ENCODE measurements around the gene MMP15. TPM values are rescaled to one million over a fixed set of nuclear protein-coding genes. Genes with fewer than 3 reads are reported as not detected.
"Not testable (repeated sequence)": the region's sequence is repeated elsewhere in the genome, so short reads cannot be mapped to it uniquely, and the experiment has no call there.

The MMP15 gene
- total RNA-seq, 2 donors from 2014 or later = 0.40 to 1.5 TPM

DNA sequence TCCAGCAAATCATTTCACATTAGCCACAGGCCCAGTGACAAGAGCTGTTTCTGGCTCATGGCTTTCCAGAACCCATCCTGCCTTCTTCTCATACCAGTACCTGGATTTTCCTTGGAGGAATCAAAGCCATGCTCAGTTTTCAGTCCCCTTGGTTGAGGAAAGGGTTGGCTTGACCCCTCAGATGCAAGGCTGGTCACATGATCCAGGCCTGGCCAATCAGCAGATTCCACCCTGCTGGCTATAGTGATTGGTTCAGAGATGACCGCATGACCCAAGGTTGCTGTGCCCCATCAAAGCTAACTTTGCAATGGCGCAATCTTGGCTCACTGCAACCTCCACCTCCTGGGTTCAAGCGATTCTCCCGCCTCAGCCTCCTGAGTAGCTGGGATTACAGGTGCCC lies 45.0 kb downstream of the MMP15 start:
- Mint-ChIP-seq H3K4me3 (no peak overlapping the region), H3K27ac (no peak overlapping the region), H3K4me1 (no peaks in the 10 kb centered on the region), H3K36me3 (ENCODE audit: low read depth) (peaks cover 2% of the 10 kb centered on the region), H3K27me3 (no peaks in the 10 kb centered on the region)
- H3K9me3 ChIP-seq (ENCODE audit: control insufficient read depth, low read length, poor library complexity, severe bottlenecking) = no peaks in the 10 kb centered on the region
- no peak for ATAC-seq
- DNase-seq = no peak

DNA sequence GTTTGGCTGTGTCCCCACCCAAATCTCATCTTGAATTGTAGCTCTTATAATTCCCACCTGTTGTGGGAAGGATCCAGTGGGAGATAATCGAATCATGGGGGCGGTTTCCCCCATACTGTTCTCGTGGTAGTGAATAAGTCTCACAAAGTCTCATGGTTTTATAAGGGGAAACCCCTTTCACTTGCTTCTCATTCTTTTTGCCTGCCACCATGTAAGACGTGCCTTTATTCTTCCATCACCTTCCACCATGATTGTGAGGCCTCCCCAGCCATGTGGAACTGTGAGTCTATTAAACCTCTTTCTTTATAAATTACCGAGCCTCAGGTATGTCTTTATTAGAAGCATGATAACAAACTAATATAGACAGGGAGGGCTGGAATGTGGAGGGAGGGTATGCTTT lies 46.6 kb downstream of the MMP15 start:
- not testable (repeated sequence) for DNase-seq; ATAC-seq; H3K36me3 Mint-ChIP-seq (ENCODE audit: low read depth); H3K9me3 ChIP-seq (ENCODE audit: control insufficient read depth, low read length, poor library complexity, severe bottlenecking); H3K27ac Mint-ChIP-seq; H3K27me3 Mint-ChIP-seq; H3K4me1 Mint-ChIP-seq; H3K4me3 Mint-ChIP-seq

- not testable (repeated sequence) for H3K4me3 Mint-ChIP-seq; H3K36me3 Mint-ChIP-seq (ENCODE audit: low read depth); H3K9me3 ChIP-seq (ENCODE audit: control insufficient read depth, low read length, poor library complexity, severe bottlenecking); H3K4me1 Mint-ChIP-seq; H3K27me3 Mint-ChIP-seq; H3K27ac Mint-ChIP-seq; ATAC-seq; DNase-seq
Observed at GRCh38 chr16:58073086-58073485, 47.5 kb downstream of the MMP15 start.

GRCh38 chr16:58074657-58075056 lies 49.1 kb downstream of the MMP15 start:
- peaks cover 2% of the 10 kb centered on the region for H3K4me1 Mint-ChIP-seq
- H3K27me3 Mint-ChIP-seq = peaks cover 7% of the 10 kb centered on the region
- no peak overlapping the region for H3K27ac Mint-ChIP-seq
- H3K9me3 ChIP-seq (ENCODE audit: control insufficient read depth, low read length, poor library complexity, severe bottlenecking) = no peaks in the 10 kb centered on the region
- ATAC-seq = no peak
- no peak for DNase-seq
- no peak overlapping the region for H3K4me3 Mint-ChIP-seq
- peaks cover 2% of the 10 kb centered on the region for H3K36me3 Mint-ChIP-seq (ENCODE audit: low read depth)

DNA sequence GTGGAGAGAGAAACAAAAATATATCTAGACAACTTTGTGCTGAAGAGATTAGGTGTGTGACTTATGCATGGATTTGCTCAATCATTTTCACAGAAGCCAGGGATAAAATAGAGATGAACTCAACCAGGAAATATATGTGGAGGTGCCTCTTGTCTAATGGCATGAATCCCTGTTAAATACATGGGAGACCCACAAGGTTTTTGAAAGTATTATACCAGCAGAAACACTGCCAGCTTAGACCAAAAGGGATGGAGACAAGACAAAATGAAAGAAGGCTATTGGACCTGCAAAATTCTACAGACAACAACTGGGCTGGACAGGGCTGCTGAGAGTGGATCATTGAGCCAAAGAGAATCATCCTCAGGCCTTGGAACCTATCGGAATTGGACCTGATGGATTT lies 51.0 kb downstream of the MMP15 start:
- ATAC-seq (no peak), DNase-seq (no peak)
- H3K27me3 Mint-ChIP-seq = peaks cover 7% of the 10 kb centered on the region
- H3K4me1 Mint-ChIP-seq = peaks cover 2% of the 10 kb centered on the region
- no peak overlapping the region for H3K4me3 Mint-ChIP-seq
- no peaks in the 10 kb centered on the region for H3K9me3 ChIP-seq (ENCODE audit: control insufficient read depth, low read length, poor library complexity, severe bottlenecking)
- no peak overlapping the region for H3K27ac Mint-ChIP-seq
- H3K36me3 Mint-ChIP-seq (ENCODE audit: low read depth) = peaks cover 2% of the 10 kb centered on the region

DNA sequence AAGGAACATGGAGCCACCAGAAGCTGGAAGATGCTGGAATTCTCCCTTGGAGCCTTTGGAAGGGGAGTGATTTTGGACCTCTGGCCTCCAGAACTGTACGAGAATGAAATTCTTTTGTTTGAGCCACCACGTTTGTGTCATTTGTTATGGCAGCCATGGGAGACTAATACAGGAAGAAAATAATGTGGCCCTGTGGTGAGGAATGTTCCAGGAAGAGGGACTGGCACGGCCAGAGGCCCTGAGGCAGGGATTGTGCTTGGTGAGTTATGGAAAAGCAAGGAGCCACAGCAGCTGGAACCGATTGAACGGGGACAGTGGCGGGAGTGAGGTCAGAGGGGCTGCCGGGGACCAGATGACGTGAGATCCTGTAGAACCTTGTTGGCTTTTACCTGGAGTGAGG lies 52.2 kb downstream of the MMP15 start:
- ATAC-seq (no peak), DNase-seq (no peak)
- Mint-ChIP-seq H3K27ac (no peak overlapping the region), H3K27me3 (peaks cover 7% of the 10 kb centered on the region), H3K4me1 (peaks cover 2% of the 10 kb centered on the region), H3K4me3 (no peak overlapping the region), H3K36me3 (ENCODE audit: low read depth) (peaks cover 2% of the 10 kb centered on the region)
- no peaks in the 10 kb centered on the region for H3K9me3 ChIP-seq (ENCODE audit: control insufficient read depth, low read length, poor library complexity, severe bottlenecking)

DNA sequence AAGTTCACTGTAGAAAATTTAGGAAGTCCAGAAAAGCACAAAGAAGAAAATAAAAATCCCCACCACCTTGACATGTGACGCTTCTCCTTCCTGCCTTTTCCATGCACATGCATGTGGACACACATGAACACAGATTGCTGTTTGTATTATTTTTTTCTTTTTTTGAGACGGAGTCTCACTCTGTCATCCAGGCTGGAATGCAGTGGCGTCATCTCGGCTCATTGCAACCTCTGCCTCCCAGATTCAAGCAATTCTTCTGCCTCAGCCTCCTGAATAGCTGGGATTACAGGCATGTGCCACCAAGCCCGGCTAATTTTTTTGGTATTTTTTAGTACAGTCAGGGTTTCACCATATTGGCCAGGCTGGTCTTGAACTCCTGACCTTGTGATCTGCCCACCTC lies 55.1 kb downstream of the MMP15 start:
- not testable (repeated sequence) for DNase-seq; H3K4me1 Mint-ChIP-seq; H3K4me3 Mint-ChIP-seq; H3K36me3 Mint-ChIP-seq (ENCODE audit: low read depth); H3K27ac Mint-ChIP-seq; H3K9me3 ChIP-seq (ENCODE audit: control insufficient read depth, low read length, poor library complexity, severe bottlenecking); ATAC-seq
- peaks cover 12% of the 10 kb centered on the region for H3K27me3 Mint-ChIP-seq

GRCh38 chr16:58082381-58082780 lies 56.8 kb downstream of the MMP15 start:
- ATAC-seq (no peak), DNase-seq (no peak)
- Mint-ChIP-seq H3K27me3 (peaks cover 8% of the 10 kb centered on the region), H3K36me3 (ENCODE audit: low read depth) (peaks cover 2% of the 10 kb centered on the region), H3K4me1 (peaks cover 2% of the 10 kb centered on the region), H3K27ac (no peak overlapping the region), H3K4me3 (no peak overlapping the region)
- no peaks in the 10 kb centered on the region for H3K9me3 ChIP-seq (ENCODE audit: control insufficient read depth, low read length, poor library complexity, severe bottlenecking)

GRCh38 chr16:58084635-58085034 lies 59.1 kb downstream of the MMP15 start:
- H3K4me1 Mint-ChIP-seq = no peaks in the 10 kb centered on the region
- H3K9me3 ChIP-seq (ENCODE audit: control insufficient read depth, low read length, poor library complexity, severe bottlenecking) = no peaks in the 10 kb centered on the region
- ATAC-seq = no peak
- no peak for DNase-seq
- peaks cover 2% of the 10 kb centered on the region for H3K36me3 Mint-ChIP-seq (ENCODE audit: low read depth)
- H3K27ac Mint-ChIP-seq = no peak overlapping the region
- peaks cover 6% of the 10 kb centered on the region for H3K27me3 Mint-ChIP-seq
- no peak overlapping the region for H3K4me3 Mint-ChIP-seq

DNA sequence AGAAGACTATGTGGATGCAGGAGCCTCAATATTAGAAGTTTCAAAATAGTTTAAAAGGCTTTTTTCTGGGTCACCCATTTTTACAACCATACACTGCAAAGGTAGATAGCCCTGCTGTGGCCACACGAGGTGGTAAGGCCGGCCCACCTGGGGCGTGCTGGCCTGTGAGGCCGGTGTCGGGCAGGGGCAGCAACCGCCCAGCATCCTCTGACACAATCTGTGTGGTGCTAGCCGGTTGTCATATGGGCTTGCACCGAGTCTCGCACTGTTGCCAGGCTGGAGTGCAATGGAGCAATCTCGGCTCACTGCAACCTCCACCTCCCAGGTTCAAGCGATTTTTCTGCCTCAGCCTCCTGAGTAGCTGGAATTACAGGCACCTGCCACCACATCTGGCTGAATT lies 59.6 kb downstream of the MMP15 start:
- Mint-ChIP-seq H3K4me1 (no peaks in the 10 kb centered on the region), H3K36me3 (ENCODE audit: low read depth) (peaks cover 2% of the 10 kb centered on the region), H3K27me3 (peaks cover 6% of the 10 kb centered on the region), H3K27ac (no peak overlapping the region), H3K4me3 (no peak overlapping the region)
- ATAC-seq (no peak), DNase-seq (no peak)
- no peaks in the 10 kb centered on the region for H3K9me3 ChIP-seq (ENCODE audit: control insufficient read depth, low read length, poor library complexity, severe bottlenecking)

DNA sequence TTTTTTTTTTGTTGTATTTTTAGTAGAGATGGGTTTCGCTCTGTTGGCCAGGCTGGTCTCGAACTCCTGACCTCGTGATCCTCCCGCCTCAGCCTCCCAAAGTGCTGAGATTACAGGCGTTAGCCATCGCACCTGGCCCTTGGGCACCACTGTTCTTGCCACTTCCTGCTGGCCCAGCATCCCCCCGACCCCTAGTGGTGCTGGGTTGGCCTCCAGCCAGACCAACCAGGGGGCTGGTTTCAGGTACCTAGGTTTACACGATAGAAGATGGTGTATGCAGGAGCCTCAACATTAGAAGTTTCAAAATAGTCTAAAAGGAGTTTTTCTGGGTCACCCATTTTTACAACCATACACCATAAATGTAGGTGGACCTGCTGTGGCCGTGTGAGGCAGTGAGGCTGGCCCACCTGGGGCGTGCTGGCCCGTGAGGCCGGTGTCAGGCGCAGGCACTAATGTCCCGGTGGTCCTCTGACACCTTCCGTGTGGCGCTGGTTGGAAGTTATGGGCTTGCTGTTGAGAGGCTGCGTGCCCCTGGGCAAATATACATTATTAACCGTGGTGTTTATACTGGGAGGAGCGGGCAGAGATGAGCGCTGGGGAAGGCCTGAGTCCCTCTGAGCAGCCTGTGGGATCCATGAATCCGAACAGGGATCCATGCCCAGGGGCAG lies 60.2 kb downstream of the MMP15 start:
- Mint-ChIP-seq H3K27ac (no peak overlapping the region), H3K36me3 (ENCODE audit: low read depth) (peaks cover 2% of the 10 kb centered on the region), H3K4me3 (no peak overlapping the region), H3K4me1 (no peaks in the 10 kb centered on the region), H3K27me3 (peaks cover 6% of the 10 kb centered on the region)
- DNase-seq (no peak), ATAC-seq (no peak)
- no peaks in the 10 kb centered on the region for H3K9me3 ChIP-seq (ENCODE audit: control insufficient read depth, low read length, poor library complexity, severe bottlenecking)

- Mint-ChIP-seq H3K4me3 (no peak overlapping the region), H3K4me1 (no peaks in the 10 kb centered on the region), H3K36me3 (ENCODE audit: low read depth) (peaks cover 2% of the 10 kb centered on the region), H3K27me3 (peaks cover 6% of the 10 kb centered on the region), H3K27ac (no peak overlapping the region)
- DNase-seq (no peak), ATAC-seq (no peak)
- no peaks in the 10 kb centered on the region for H3K9me3 ChIP-seq (ENCODE audit: control insufficient read depth, low read length, poor library complexity, severe bottlenecking)
Observed at GRCh38 chr16:58086381-58087208, 61.0 kb downstream of the MMP15 start.

- no peaks in the 10 kb centered on the region for H3K9me3 ChIP-seq (ENCODE audit: control insufficient read depth, low read length, poor library complexity, severe bottlenecking)
- Mint-ChIP-seq H3K27ac (no peak overlapping the region), H3K4me3 (no peak overlapping the region), H3K4me1 (peaks cover 1% of the 10 kb centered on the region), H3K27me3 (peaks cover 6% of the 10 kb centered on the region), H3K36me3 (ENCODE audit: low read depth) (peaks cover 2% of the 10 kb centered on the region)
- DNase-seq = no peak
- ATAC-seq = no peak
Observed at GRCh38 chr16:58087209-58087913, 61.8 kb downstream of the MMP15 start.

All from T-helper 17 cell (primary cell).